K562 (cell line): ENCODE results near the gene PLEKHG3.

Experiments used
- ATF1 ChIP-seq, 2 experiments: fragments of 450-650 bp in 1 of 2; IDR thresholded peaks; 2 replicates each; pipeline ENCODE4 v1.6.1; 2016; ENCODE audit warnings: missing compliant biosample characterization in 1 of 2, missing genetic modification characterization in 1 of 2
- CTBP1 ChIP-seq: fragments of 450-650 bp; IDR thresholded peaks from 2 replicates; pipeline ENCODE4 v1.6.1; 2016; ENCODE audit warnings: borderline replicate concordance
- ETS2 ChIP-seq: IDR thresholded peaks from 2 replicates; pipeline ENCODE4 v1.6.1; 2016; ENCODE audit warnings: borderline replicate concordance, missing genetic modification characterization, mild to moderate bottlenecking, moderate library complexity, missing compliant biosample characterization; ENCODE audit not compliant: poor library complexity, severe bottlenecking
- JUNB ChIP-seq: fragments of 450-650 bp; formaldehyde crosslinking; conservative IDR thresholded peaks from 2 replicates; pipeline ENCODE4 v1.4.0; 2020; ENCODE audit warnings: mild to moderate bottlenecking
- NFE2L1 ChIP-seq: fragments of 450-650 bp; IDR thresholded peaks from 2 replicates; pipeline ENCODE4 v1.6.1; 2016; ENCODE audit warnings: missing genetic modification characterization, low read depth, mild to moderate bottlenecking, missing compliant biosample characterization, moderate library complexity, borderline replicate concordance
- ZNF384 ChIP-seq: IDR thresholded peaks from 2 replicates; pipeline ENCODE4 v1.6.1; 2012; ENCODE audit warnings: low read depth, low read length, improper control_type of control experiment
- TF ChIP-seq, protein P1 (sequence below): fragments of 450-650 bp; formaldehyde crosslinking; conservative IDR thresholded peaks from 2 replicates; pipeline ENCODE4 v1.4.0; 2022; ENCODE audit warnings: mild to moderate bottlenecking, missing genetic modification characterization
- TF ChIP-seq, protein P2 (sequence below): fragments of 450-650 bp; IDR thresholded peaks from 2 replicates; pipeline ENCODE4 v1.6.1; 2014; ENCODE audit warnings: low read depth, mild to moderate bottlenecking, moderate library complexity, borderline replicate concordance
- TF ChIP-seq, protein P3 (sequence below), 2 experiments: fragments of 450-650 bp; formaldehyde crosslinking in 1 of 2; IDR thresholded peaks; 2 replicates each; pipeline versions ENCODE4 v1.4.0 to v1.6.1; 2014 to 2020; ENCODE audit warnings: mild to moderate bottlenecking in 2 of 2, borderline replicate concordance in 1 of 2, low read depth in 1 of 2
- TF ChIP-seq, protein P4 (sequence below): sonication (generic); formaldehyde crosslinking; IDR thresholded peaks from 2 replicates; pipeline ENCODE4 v1.9.0; 2022; ENCODE audit warnings: mild to moderate bottlenecking, missing genetic modification reagents
- TF ChIP-seq, protein P5 (sequence below), 3 experiments: IDR thresholded peaks in 2 of 3; conservative IDR thresholded peaks in 1 of 3; 2 replicates each; pipeline ENCODE4 v1.5.1; 2011 to 2012; ENCODE audit warnings: low read length in 3 of 3, mild to moderate bottlenecking in 3 of 3, control low read depth in 2 of 3, improper control_type of control experiment in 1 of 3, inconsistent platforms in 1 of 3, low read depth in 1 of 3, mixed read lengths in 1 of 3, moderate library complexity in 1 of 3; ENCODE audit not compliant: insufficient read depth in 2 of 3
- TF ChIP-seq, protein P6 (sequence below): sonication (generic); formaldehyde crosslinking; IDR thresholded peaks from 2 replicates; pipeline ENCODE4 v1.5.0; 2020; ENCODE audit warnings: missing genetic modification reagents

DNA sequence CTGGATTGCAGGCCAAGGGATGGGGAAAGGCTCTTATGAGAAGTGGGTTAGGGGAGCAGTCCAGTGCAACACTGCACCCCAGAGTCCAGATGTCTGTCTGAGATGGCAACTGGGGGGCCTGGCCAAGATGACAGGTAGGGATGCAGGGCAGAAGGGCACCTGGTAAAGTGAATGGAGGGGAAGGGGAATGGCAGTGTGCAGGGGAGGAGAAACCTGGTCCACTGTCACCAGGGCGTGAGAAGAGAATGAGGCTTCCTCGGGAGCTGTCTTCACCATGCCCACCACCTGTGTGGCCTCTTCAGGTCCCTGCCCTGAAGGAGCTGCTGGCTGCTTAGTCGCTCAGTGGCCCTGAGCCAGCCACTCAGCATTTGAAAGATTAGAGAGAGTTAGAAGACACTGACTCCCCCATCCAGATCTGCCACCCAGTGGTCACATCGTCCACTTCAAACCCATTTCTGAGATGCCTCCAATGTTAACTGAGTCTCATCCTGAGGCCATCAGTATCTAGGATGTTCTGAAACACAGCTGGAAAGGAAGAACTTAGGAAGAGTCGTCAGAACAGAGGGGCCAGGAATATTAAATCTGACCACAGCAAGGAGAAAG is 57.3 kb downstream of the PLEKHG3 start:
- TF ChIP-seq, protein P1, sequence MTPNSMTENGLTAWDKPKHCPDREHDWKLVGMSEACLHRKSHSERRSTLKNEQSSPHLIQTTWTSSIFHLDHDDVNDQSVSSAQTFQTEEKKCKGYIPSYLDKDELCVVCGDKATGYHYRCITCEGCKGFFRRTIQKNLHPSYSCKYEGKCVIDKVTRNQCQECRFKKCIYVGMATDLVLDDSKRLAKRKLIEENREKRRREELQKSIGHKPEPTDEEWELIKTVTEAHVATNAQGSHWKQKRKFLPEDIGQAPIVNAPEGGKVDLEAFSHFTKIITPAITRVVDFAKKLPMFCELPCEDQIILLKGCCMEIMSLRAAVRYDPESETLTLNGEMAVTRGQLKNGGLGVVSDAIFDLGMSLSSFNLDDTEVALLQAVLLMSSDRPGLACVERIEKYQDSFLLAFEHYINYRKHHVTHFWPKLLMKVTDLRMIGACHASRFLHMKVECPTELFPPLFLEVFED: no peak
- TF ChIP-seq ZNF384 (no peak), ATF1 (CRISPR knock-in tag; IDR thresholded peaks at IDR 0.05) (no peak), ATF1 (tag; IDR thresholded peaks at IDR 0.05) (no peak), JUNB (no peak), NFE2L1 (tag) (no peak), ETS2 (tag) (no peak), CTBP1 (no peak)
- TF ChIP-seq, protein P2, sequence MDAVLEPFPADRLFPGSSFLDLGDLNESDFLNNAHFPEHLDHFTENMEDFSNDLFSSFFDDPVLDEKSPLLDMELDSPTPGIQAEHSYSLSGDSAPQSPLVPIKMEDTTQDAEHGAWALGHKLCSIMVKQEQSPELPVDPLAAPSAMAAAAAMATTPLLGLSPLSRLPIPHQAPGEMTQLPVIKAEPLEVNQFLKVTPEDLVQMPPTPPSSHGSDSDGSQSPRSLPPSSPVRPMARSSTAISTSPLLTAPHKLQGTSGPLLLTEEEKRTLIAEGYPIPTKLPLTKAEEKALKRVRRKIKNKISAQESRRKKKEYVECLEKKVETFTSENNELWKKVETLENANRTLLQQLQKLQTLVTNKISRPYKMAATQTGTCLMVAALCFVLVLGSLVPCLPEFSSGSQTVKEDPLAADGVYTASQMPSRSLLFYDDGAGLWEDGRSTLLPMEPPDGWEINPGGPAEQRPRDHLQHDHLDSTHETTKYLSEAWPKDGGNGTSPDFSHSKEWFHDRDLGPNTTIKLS: no peak
- TF ChIP-seq, protein P3, sequence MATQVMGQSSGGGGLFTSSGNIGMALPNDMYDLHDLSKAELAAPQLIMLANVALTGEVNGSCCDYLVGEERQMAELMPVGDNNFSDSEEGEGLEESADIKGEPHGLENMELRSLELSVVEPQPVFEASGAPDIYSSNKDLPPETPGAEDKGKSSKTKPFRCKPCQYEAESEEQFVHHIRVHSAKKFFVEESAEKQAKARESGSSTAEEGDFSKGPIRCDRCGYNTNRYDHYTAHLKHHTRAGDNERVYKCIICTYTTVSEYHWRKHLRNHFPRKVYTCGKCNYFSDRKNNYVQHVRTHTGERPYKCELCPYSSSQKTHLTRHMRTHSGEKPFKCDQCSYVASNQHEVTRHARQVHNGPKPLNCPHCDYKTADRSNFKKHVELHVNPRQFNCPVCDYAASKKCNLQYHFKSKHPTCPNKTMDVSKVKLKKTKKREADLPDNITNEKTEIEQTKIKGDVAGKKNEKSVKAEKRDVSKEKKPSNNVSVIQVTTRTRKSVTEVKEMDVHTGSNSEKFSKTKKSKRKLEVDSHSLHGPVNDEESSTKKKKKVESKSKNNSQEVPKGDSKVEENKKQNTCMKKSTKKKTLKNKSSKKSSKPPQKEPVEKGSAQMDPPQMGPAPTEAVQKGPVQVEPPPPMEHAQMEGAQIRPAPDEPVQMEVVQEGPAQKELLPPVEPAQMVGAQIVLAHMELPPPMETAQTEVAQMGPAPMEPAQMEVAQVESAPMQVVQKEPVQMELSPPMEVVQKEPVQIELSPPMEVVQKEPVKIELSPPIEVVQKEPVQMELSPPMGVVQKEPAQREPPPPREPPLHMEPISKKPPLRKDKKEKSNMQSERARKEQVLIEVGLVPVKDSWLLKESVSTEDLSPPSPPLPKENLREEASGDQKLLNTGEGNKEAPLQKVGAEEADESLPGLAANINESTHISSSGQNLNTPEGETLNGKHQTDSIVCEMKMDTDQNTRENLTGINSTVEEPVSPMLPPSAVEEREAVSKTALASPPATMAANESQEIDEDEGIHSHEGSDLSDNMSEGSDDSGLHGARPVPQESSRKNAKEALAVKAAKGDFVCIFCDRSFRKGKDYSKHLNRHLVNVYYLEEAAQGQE (IDR thresholded peaks at IDR 0.05; ENCODE audit: borderline replicate concordance): no peak
- TF ChIP-seq, protein P3 (CRISPR knock-in tag; IDR thresholded peaks at IDR 0.05; ENCODE audit: low read depth): no peak
- TF ChIP-seq, protein P4, sequence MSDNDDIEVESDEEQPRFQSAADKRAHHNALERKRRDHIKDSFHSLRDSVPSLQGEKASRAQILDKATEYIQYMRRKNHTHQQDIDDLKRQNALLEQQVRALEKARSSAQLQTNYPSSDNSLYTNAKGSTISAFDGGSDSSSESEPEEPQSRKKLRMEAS (CRISPR knock-in tag): no peak
- TF ChIP-seq, protein P5, sequence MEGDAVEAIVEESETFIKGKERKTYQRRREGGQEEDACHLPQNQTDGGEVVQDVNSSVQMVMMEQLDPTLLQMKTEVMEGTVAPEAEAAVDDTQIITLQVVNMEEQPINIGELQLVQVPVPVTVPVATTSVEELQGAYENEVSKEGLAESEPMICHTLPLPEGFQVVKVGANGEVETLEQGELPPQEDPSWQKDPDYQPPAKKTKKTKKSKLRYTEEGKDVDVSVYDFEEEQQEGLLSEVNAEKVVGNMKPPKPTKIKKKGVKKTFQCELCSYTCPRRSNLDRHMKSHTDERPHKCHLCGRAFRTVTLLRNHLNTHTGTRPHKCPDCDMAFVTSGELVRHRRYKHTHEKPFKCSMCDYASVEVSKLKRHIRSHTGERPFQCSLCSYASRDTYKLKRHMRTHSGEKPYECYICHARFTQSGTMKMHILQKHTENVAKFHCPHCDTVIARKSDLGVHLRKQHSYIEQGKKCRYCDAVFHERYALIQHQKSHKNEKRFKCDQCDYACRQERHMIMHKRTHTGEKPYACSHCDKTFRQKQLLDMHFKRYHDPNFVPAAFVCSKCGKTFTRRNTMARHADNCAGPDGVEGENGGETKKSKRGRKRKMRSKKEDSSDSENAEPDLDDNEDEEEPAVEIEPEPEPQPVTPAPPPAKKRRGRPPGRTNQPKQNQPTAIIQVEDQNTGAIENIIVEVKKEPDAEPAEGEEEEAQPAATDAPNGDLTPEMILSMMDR (IDR thresholded peaks at IDR 0.05 in 2 of 3, conservative IDR thresholded peaks at IDR 0.05 in 1 of 3; ENCODE audit: insufficient read depth in 2 of 3, low read depth in 1 of 3, low read length in 3 of 3): no peak
- TF ChIP-seq, protein P6, sequence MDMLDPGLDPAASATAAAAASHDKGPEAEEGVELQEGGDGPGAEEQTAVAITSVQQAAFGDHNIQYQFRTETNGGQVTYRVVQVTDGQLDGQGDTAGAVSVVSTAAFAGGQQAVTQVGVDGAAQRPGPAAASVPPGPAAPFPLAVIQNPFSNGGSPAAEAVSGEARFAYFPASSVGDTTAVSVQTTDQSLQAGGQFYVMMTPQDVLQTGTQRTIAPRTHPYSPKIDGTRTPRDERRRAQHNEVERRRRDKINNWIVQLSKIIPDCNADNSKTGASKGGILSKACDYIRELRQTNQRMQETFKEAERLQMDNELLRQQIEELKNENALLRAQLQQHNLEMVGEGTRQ (CRISPR knock-in tag): no peak
